Neutrophil (primary cell): ENCODE data around the gene ACSF3.

ENCODE experiments used
- H3K27ac ChIP-seq: fragments of 200-600 bp; sonication (generic); 2 replicates; pipeline ENCODE4 v1.5.1; 2016; ENCODE audit warnings: mild to moderate bottlenecking, moderate library complexity
- H3K27me3 ChIP-seq: fragments of 200-600 bp; sonication (generic); 2 replicates; pipeline ENCODE4 v1.6.0; 2016; ENCODE audit warnings: mild to moderate bottlenecking
- H3K36me3 ChIP-seq: fragments of 200-600 bp; sonication (generic); 2 replicates; pipeline ENCODE4 v1.5.1; 2017
- H3K4me1 ChIP-seq, 2 experiments: fragments of 200-600 bp in 1 of 2; sonication (generic) in 1 of 2; 1 replicate in 1 of 2; 2 replicates in 1 of 2; pipeline versions ENCODE4 v1.5.1 to v1.6.1; 2013 to 2016; ENCODE audit warnings: low read depth in 1 of 2, low read length in 1 of 2, mild to moderate bottlenecking in 1 of 2, moderate library complexity in 1 of 2; ENCODE audit not compliant: control insufficient read depth in 1 of 2, insufficient read depth in 1 of 2
- H3K4me3 ChIP-seq, 2 experiments: fragments of 200-600 bp in 1 of 2; sonication (generic) in 1 of 2; 1 replicate in 1 of 2; 2 replicates in 1 of 2; pipeline ENCODE4 v1.5.1; 2013 to 2016; ENCODE audit warnings: low read depth in 1 of 2, low read length in 1 of 2, mild to moderate bottlenecking in 1 of 2, moderate library complexity in 1 of 2
- H3K9me3 ChIP-seq: fragments of 200-600 bp; sonication (generic); 2 replicates; pipeline ENCODE4 v1.5.1; 2016
- CTCF ChIP-seq: fragments of 200-600 bp; sonication (generic); IDR thresholded peaks from 2 replicates; pipeline ENCODE4 v1.5.1; 2016; ENCODE audit warnings: antibody characterized with exemption

ACSF3 gene

DNA sequence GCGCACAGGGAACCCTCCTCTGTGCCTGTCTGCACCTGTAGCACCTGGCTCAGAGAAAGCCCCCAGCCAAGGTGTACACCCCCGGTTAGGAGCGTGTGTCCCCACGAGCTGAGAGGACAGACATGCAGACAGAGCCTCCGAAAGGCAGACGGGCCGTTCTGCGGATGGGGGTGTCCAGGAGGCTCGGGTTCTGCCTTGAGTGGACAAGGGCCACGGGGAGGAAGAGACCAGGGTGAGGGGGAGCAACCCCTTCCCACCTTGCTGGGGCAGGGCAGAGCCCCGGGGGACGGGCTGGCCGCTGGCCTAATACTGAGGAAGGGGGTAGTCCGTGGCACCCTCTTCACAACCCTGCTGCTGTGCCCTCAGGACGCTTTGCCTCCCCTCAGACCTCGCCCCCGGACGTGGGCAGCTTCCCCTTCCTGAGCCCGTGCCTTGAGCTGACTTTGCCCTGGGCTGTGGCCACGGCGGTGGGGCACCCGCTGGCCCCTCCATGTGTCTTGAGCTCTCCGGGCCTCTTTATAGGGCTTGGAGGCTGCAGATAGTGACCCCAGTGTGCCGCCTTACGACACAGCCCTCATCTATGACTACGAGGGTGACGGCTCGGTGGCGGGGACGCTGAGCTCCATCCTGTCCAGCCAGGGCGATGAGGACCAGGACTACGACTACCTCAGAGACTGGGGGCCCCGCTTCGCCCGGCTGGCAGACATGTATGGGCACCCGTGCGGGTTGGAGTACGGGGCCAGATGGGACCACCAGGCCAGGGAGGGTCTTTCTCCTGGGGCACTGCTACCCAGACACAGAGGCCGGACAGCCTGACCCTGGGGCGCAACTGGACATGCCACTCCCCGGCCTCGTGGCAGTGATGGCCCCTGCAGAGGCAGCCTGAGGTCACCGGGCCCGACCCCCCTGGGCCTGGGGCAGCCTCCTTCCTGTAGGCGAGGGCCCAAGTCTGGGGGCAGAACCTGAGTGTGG is 101.0 kb downstream of the ACSF3 start:
- no peak for TF ChIP-seq CTCF

DNA sequence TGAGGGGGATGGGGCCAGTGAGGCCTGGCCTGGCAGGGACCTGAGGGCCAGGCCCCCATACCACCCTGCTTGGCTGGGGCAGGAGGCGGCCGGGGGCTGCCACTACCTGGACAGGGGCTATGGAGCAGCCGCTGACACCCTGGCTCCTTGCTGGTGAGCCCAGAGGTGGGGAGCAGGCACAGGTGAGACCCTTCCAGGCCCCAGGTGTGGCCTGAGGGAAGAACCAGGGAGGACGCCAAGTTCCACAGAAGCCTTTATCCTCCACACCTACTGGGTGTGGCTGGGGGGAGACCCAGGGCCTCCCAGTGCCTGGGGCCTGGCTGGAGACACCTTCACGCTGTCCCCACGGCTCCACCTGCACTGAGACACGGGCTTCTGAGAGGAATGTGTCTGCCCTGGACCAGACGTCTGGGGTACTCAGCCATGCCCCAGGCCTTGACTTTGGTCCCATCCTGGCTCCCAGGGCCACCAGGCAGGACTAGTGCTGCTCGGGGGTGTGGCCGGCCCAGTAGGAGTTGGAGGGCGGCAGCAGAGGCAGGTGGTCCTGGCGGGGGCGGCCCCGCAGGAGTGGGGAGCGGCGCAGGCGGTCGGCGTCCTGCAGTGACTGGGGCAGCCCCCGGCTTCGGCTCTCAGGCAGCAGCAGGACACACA is 102.0 kb downstream of the ACSF3 start:
- TF ChIP-seq CTCF = no peak
- H3K27me3 ChIP-seq = peaks cover 70% of the 10 kb centered on the region

More for the DNA sequence above, 101.0 kb downstream of the ACSF3 start:
- Histone ChIP-seq H3K4me1 (peaks cover 10 to 11% of the 10 kb centered on the region in 2 experiments), H3K9me3 (no peaks in the 10 kb centered on the region), H3K27ac (no peak overlapping the region), H3K36me3 (no peaks in the 10 kb centered on the region), H3K27me3 (peaks cover 70% of the 10 kb centered on the region), H3K4me3 (no peak overlapping the region)

GRCh38 chr16:89197033-89197632 is 103.5 kb downstream of the ACSF3 start:
- TF ChIP-seq CTCF = no peak
- peaks cover 70% of the 10 kb centered on the region for H3K27me3 ChIP-seq

More for the DNA sequence above, 102.0 kb downstream of the ACSF3 start:
- no peak overlapping the region for H3K27ac ChIP-seq
- H3K9me3 ChIP-seq = no peaks in the 10 kb centered on the region
- no peaks in the 10 kb centered on the region for H3K36me3 ChIP-seq
- H3K4me3 ChIP-seq = no peak overlapping the region
- peaks cover 21% of the 10 kb centered on the region in 2 experiments for H3K4me1 ChIP-seq

DNA sequence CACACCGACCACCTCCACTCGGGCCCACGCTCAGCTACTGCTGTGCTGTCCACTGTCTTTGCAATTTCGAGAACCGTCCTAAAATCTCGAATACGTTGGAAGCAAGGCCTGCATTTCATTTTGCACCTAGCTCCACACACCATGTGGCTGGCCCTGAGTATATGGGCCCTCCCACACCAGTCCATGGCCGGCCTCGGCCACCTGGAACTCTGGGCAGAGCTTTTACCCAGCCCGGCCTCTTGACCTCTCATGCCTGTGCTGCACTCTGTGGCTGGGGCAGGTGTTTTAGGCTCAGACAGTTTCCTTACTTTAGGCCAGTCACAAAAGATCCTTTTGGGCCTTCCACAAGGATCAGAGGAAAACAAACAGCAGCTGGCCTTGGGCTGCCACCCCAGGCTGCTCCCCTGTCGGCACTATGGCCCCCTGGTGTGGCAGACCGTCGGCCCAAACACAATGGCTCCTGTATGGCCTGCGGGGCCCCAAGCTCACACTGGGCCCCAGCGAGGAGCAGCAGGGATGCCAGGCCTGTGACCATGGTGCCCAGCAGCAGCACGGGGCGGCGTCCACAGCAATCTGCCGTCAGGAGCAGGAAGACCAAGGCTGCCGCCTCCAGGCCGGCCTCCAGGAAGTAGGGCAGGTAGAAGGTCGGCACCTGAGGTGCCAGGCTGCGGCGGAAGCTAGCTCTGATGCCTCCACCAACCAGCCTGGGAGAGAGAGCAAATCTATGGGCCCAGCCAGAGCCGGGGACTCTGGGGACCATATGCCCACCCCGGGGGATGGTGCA is 104.2 kb downstream of the ACSF3 start:
- H3K4me3 ChIP-seq = no peak overlapping the region
- no peaks in the 10 kb centered on the region for H3K9me3 ChIP-seq
- H3K36me3 ChIP-seq = no peaks in the 10 kb centered on the region
- TF ChIP-seq CTCF = no peak
- H3K27me3 ChIP-seq = peaks cover 74% of the 10 kb centered on the region
- H3K4me1 ChIP-seq = peaks cover 21 to 28% of the 10 kb centered on the region in 2 experiments
- no peak overlapping the region for H3K27ac ChIP-seq

More at GRCh38 chr16:89197033-89197632, 103.5 kb downstream of the ACSF3 start:
- H3K4me1 ChIP-seq = peaks cover 22 to 30% of the 10 kb centered on the region in 2 experiments
- no peaks in the 10 kb centered on the region for H3K36me3 ChIP-seq
- no peak overlapping the region for H3K27ac ChIP-seq
- no peaks in the 10 kb centered on the region for H3K9me3 ChIP-seq
- H3K4me3 ChIP-seq = no peak overlapping the region
